Islet precursor cell (in vitro differentiated cells): ENCODE results near the gene BOLL.
A peak's percentile ranks its signal among the peaks of the same experiment; 100 is the strongest.
"Not testable (repeated sequence)": the region's sequence is repeated elsewhere in the genome, so short reads cannot be mapped to it uniquely, and the experiment has no call there.

ENCODE experiments used
- DNase-seq: peaks from one replicate; pipeline ENCODE4 v3.0.0-alpha.2; 2018

The BOLL gene

GRCh38 chr2:197705912-197706838, 78.9 kb downstream of the BOLL start:
- DNase-seq, result peak; percentile 61

- DNase-seq, result peak; percentile 94
Observed at GRCh38 chr2:197705121-197705911, 79.8 kb downstream of the BOLL start, which contains the start of gene MARS2. MARS2 (plus strand) TSS chr2:197705369; CDS start chr2:197705406, 37 bp downstream.

GRCh38 chr2:197704434-197705120, 80.5 kb downstream of the BOLL start:
- no peak for DNase-seq

- DNase-seq, result peak; percentile 50
Observed at GRCh38 chr2:197700960-197701359, 84.2 kb downstream of the BOLL start.

GRCh38 chr2:197699724-197700123, 85.4 kb downstream of the BOLL start:
- DNase-seq, result not testable (repeated sequence)

- DNase-seq, result not testable (repeated sequence)
Observed at GRCh38 chr2:197696571-197696970, 88.5 kb downstream of the BOLL start.

GRCh38 chr2:197695971-197696370, 89.1 kb downstream of the BOLL start:
- DNase-seq, result not testable (repeated sequence)

GRCh38 chr2:197695206-197695605, 89.9 kb downstream of the BOLL start:
- not testable (repeated sequence) for DNase-seq

- peak; percentile 63 for DNase-seq
Observed at GRCh38 chr2:197677483-197677882, 107.6 kb downstream of the BOLL start.

- DNase-seq, result no peak
Observed at GRCh38 chr2:197677056-197677455, 108.1 kb downstream of the BOLL start.
